SK-N-MC (cell line): ENCODE results near the gene IQCC.

Experiments
- EZH2 ChIP-seq: fragments of 200-600 bp; sonication (generic); IDR thresholded peaks from one replicate; pipeline ENCODE4 v1.6.1; 2017; ENCODE audit warnings: antibody characterized with exemption
- FOXP2 ChIP-seq: optimal IDR thresholded peaks from 2 replicates; pipeline ENCODE3; 2011; ENCODE audit warnings: mild to moderate bottlenecking, moderate library complexity; ENCODE audit not compliant: insufficient read depth; ENCODE audit errors: extremely low read length, control extremely low read depth
- POLR2AphosphoS5 ChIP-seq: IDR thresholded peaks from 2 replicates; pipeline ENCODE4 v1.6.1; 2012; ENCODE audit warnings: mild to moderate bottlenecking, low read depth, low read length, borderline replicate concordance

DNA sequence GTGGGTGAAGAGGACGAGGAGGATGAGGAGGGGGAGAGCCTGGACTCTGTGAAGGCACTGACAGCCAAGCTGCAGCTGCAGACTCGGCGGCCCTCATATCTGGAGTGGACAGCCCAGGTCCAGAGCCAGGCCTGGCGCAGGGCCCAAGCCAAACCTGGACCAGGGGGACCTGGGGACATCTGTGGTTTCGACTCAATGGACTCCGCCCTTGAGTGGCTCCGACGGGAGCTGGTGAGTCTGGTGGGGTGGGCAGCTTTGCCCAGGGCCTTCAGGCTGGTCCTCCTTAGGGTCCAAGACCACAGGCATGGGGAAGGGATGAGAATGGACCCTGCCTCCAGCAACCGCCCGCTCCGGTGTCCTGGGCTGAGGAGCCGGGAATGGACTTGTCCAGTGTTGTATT, 42.0 kb downstream of the IQCC start:
- no peak for TF ChIP-seq EZH2
- no peak for TF ChIP-seq POLR2AphosphoS5
- no peak for TF ChIP-seq FOXP2
